GM19372 (cell line): ENCODE results near the gene DLX1.
"Not testable (repeated sequence)": the region's sequence is repeated elsewhere in the genome, so short reads cannot be mapped to it uniquely, and the experiment has no call there.

Experiments used
- ATAC-seq: cut with Tn5 transposase; IDR thresholded peaks from one replicate; pipeline ENCODE4 v1.9.1; 2021; ENCODE audit warnings: mild to moderate bottlenecking, low read depth, moderate library complexity; ENCODE audit not compliant: unreplicated experiment

The DLX1 gene

GRCh38 chr2:172109256-172109987 is 24.1 kb downstream of the DLX1 start:
- no peak for ATAC-seq

DNA sequence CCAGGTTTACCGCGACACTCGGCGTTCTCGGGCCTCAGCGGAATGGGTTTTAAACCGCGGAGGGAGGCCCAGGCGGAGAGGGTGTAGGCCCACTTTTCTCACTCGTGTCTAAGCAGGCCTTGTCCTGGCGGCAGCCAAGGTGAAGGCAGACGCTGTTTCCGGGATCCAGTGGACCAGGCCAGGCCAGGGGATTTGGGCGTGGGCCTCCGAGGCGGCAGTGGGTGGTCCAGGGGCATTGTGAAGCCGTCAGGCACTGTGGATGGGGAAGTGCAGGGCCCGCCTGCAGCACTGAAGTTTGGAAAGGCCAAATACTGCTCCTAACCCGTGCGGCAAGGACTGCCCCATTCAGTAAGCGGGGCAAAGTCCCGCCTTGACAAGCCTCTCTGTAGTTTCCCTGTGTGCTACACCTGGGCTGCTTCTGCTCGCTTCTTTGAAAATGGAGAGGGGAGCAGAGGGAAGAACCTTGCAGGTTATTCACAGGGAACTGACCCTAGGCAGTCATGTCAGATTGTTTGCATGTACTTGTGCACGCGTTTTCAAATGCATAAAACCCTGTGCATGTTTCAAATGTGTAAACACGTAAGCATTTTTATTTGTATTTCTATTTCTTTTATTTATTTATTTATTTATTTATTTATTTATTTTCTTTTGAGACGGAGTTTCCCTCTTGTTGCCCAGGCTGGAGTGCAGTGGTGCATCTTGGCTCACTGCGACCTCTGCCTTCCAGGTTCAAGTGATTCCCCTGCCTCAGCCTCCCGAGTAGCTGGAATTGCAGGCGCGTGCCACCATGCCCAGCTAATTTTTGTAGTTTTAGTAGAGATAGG is 24.9 kb downstream of the DLX1 start:
- no peak for ATAC-seq

DNA sequence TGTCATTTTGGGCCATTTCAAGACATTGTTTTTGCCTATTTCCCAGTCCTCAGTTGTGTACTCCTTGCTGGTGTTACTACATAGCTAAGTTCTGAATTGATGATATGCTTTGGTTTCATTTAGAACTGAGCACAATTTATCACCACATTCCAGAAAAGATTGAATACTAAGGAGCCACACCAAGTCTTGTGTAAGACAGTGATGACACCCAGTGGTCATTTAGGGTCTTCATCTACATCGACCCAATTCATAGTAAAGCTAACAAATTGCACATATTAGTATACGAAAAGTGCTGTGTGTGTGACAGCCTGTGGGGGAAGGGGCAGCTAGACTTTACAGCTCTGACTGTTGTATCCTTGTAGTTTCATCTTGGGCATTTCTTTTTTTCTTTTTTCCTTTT is 28.3 kb downstream of the DLX1 start:
- ATAC-seq, result no peak

- not testable (repeated sequence) for ATAC-seq
Measured at GRCh38 chr2:172114176-172114575, 28.9 kb downstream of the DLX1 start.

- ATAC-seq, result no peak
Measured at GRCh38 chr2:172114579-172114978, 29.3 kb downstream of the DLX1 start.

DNA sequence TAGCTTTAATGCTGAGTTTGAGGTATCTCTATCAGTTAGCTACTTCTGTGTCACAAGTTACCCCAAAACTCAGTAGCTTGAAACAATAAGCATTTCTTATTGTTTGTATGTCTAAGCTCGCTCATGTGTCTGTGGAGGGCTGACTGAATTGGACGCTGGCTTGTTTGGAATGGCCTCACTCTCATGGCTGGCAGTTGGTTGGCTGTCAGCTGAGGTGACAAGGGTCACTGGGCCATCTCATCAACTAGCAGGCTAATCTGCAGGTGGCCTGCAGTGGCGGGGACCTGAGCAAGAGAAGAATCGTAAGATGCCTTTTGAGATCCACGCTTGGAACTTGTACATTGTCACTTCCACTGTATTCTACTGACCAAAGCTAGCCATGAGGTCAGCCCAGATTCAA is 30.8 kb downstream of the DLX1 start:
- no peak for ATAC-seq

DNA sequence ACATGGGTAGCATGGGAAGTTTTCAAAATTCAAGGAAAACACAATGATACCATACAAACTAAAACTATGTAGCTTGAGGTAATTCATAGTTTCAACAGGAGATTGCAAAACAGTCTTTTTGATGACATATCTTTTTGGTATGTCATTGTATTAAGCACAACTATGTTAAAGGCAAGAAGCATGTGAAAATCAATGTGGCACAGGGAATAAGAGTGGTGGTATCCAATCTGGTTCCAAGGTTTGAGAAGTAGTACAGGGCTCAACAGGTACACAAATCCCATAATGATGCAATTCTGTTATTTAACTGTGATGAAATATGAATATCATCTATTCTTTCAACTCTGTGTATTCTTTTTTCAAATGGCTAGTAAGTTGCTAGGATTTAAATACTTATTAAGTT is 33.8 kb downstream of the DLX1 start:
- ATAC-seq, result no peak

DNA sequence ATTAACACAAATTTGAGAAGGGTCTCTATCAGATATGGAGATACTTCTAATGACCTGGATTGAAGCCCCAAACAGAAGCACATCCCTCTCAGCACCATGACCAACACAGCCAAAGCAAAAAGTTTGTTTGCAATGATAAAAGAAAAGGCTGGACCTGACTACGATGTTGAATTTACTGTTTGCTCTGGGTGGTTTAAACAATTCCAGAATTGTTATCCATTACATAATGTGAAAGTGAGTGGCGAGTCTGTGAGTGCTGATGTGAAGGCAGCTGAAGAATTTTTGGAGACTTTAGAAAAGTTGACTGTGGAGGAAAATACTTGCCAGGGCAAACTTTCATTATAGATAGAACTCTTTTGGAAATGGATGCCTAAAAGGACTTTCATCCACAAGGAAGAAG is 34.8 kb downstream of the DLX1 start:
- no peak for ATAC-seq

DNA sequence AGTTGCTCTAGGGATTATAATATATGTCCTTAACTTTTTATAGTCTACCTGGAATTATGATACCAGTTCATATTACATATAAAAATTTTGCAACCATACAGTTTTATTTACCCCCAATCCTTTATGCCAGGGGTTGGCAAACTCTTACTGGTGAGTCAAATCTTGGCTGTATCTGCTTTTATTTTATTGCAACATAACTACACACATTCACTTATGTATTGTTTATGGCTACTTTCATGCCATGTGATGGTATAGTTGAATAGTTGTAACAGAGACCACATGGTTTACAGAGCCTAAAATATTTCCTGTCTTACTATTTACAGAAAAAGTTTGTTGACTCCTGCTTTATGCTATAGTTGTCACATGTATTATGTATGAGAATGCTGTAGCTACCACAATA is 43.2 kb downstream of the DLX1 start:
- ATAC-seq, result no peak

DNA sequence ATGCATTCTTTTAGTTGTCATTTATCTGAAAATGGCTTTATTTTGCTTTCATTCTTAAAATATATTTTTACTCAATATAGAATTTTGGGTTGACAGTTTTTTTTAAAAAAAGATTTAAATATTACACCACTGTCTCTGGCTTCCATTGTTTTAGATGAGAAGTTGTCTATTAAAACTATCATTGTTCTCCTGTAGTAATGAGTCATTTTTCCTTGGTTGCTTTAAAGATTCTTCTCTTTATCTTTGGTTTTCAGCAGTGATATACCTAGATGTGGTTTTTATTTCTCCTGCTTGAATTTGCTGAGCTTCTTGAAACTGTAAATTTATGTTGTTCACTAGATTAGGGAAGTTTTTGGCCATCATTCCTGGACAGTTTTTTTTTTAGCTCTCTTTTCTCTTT is 44.1 kb downstream of the DLX1 start:
- no peak for ATAC-seq

DNA sequence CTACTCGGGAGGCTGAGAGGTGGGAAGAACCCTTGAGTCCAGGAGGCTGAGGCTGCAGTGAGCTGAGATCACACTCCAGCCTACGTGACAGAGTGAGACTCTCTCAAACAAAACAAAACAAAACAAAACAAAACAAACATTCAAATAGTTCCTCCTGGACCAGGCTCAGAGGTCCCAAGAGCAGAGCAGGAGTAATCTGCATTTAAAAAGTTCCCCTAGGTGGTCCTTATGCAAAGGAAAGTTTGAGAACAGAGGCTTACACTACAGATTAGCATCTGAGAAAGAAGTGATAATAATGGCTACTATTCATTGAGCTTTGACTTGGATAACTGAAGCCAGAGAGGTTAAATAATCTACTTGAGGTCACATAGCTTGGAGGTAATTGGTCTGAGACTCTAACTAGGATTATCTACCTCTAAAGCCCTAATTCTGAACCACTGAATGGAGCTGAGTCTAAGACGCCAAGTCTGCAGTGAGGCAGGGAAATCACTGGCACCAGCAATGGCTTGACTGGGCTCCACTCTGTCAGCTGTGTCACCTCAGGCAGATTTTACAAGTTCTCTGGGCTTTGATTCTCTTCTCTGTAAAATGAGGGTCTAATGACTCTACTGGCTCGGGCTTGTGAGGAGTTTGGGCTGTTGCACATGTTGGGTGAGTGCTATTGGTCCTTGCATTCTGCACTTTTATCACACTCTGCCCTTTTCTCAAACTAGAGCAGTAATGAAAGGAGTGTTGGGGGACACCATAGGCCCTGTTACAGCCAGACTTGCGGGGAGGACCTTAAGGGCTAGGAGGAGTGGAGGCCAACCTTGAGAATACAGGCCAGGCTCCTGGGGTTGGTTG is 46.6 kb downstream of the DLX1 start:
- ATAC-seq, result no peak

- ATAC-seq, result no peak
Measured at GRCh38 chr2:172134270-172134669, 49.0 kb downstream of the DLX1 start.

- ATAC-seq, result no peak
Measured at GRCh38 chr2:172135446-172135845, 50.1 kb downstream of the DLX1 start.

DNA sequence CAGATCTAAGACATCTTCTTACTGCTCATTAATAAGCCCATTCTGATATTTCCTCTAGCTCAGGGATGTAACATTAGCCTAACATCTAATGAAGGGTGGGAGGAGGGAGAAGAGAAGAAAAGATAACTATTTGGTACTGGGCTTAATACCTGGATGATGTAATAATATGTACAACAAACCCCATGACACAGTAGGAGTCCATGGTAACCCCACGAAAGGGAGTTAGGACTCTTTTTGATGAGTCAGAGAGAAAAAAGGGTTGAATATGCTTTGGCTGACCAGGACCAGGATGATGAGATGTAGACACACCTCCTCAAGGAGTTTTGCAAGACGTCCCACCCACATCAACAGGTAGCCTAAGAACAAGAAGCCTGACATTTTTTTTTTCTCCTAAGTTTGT is 51.8 kb downstream of the DLX1 start:
- ATAC-seq, result no peak

DNA sequence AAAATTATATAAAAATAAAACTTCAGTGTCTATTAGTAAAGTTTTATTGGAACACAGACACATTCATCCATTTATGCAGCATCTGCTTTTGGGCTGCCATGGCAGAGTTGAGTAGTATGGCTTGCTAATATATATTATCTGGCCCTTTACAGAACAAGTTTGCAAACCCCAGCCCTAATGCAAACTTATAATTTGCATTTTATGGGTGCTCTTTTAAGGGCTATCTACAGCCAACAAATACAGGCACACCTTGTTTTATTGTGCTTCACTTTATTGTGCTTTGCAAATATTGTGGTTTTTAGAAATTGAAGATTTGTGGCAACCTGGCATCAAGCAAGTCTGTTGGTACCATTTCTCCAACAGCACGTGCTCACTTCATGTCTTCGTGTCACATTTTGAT is 52.6 kb downstream of the DLX1 start:
- no peak for ATAC-seq

DNA sequence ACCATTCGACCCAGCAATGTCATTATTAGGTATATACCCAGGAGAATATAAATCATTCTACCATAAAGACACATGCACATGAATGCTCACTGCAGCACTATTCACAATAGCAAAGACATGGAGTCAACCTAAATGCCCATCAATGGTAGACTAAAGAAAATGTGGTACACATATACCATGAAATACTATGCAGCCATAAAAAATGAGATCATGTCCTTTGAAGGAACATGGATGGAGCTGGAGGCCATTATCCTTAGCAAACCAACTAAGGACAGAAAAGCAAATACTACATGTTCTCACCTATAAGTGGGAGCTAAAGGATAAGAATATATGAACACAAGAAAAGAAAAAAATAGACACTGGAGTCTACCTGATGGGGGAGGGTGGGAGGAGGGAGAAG is 53.4 kb downstream of the DLX1 start:
- ATAC-seq, result not testable (repeated sequence)
